SK-MEL-5 (cell line): Measurements from ENCODE around the gene SMAP2. TPM values are rescaled to one million over a fixed set of nuclear protein-coding genes. Genes with fewer than 3 reads are reported as not detected.

Experiments
- DNase-seq: peaks from one replicate; pipeline ENCODE4 v3.0.0-alpha.2; 2016; ENCODE audit warnings: low read depth, low spot score
- in situ Hi-C: cut with HindIII; loops from 2 replicates; pipeline ENCODE4 v1.10.0; 2016; ENCODE audit warnings: low sequenced_read_pairs, high pct_unique_total_duplicates, low pct_unique_long_range_greater_than_20kb
- total RNA-seq: library from RNA; depleted of rRNA; stranded (reverse); fragments of >200 nt; shearing (Covaris generic); gene quantifications from 2 replicates; pipeline ENCODE4 v1.2.3, GENCODE V29; 2014

SMAP2 gene
- total RNA-seq, 1 experiment from 2014 or later, result 20.5 TPM

DNA sequence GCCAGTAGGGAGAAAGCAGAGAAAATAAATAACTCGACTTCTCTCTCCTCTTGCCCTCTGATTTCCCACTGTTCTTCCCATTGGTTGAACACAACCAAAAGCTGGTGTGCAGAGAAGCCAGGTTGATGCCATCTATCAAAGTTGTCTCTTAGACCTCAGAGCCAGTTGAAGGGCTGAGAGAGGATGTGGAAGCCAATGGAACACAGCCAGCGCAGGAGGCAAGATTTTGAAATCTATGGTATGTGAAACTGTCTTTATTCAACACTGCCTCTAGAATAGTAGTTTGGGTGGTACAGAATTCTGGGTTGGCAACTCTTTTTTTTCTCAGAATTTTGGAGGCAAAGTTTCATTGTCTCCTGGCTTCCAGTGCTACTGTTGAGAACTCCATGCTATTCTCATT, 11.3 kb upstream of the SMAP2 start:
- in situ Hi-C loops, result no loop called here
- DNase-seq, result no peak

DNA sequence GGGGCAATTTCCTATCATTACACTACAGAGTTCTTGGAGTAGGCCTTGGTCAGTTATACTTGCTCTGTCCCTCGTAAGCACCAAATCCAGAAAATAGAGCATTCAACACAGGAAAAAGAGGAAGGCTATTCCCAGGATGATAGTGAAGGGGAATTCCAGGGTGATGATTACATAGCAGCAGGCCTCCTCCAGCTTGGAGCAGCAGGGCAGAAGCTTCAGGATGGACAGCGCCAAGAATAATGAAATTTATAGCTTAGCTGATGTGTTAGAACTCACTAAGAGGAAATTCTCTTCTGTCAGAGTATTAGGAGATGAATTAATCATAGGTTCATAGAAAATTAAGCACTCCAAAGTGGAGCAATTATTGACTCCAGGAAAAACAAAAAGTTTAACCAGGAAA, 10.8 kb upstream of the SMAP2 start:
- DNase-seq, result no peak
- in situ Hi-C loops, result no loop called here

DNA sequence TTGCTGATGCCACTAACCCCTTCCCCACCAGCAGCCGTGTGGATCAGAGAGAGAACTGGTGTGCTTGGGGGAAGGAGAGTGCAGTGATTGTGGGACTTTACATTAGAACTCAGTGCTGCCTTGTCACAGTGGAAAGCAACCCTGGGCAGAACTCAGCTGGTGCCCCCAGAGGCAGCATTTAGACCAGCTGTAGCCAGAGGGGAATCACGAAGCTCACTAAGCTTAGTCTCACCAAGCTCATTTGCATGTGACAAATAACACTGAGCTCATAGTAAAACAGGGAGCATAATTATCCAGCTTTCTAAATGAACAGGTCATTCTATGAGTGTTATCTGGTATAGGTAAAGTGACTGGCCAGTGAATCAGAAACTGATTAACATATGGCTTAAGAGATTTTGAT, 9.8 kb upstream of the SMAP2 start:
- in situ Hi-C loops, result no loop called here
- DNase-seq, result no peak

DNA sequence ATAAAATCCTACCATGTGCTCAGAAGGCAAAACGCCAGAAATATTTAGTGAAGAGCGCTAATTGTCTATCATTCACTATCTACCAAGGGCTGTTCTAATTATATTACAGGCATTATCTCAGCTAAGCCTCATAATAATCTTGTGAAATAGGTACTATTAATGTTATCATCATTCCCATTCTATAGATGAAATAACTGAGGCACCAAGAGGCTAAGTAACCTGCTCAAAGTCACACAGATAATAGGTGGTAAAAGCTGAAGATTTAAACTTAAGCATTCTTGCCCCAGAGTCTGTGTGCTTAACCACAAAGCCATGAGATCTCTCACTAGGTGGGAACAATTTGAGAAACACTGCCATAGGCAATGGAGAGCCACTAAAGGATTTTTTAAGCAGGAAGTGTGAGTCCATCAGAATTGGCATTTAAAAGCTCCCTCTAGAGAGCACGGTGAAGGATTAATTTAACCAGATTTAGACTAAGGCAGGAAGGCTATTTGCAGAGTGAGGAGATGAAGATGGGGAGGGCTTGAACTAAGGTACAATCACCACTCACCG, 1.7 kb upstream of the SMAP2 start:
- in situ Hi-C loops, result no loop called here

DNA sequence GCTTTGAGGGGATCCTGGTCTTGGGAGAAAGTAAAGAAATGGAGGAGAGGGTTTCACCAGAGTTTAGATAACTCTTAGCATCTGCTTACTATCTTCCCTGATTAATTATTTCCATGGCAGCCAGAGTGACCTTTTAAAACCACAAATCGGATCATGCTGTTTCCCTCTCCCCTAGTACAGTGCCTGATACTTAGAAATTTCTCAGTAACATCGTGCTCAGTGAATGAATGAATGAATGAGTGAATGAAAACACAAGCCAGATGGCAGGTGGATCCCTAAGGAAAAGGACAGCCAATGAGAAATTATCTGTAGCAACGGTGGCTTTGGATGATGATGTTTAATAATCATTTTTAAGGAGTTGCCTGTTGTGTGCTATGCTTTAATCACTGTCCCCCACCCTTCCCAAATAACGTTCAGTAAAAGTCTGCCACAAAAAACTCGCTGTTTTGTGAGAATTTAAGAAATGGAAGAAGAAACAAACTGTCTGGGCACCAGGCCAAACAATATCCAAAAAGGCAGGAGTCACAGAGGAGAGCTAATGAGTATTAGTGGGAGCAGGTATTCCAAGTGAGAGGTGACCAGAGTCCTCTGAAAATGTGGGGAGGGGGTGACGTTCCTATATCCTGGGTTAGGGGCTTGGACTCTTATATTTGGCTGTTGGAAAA, 737 bp upstream of the SMAP2 start:
- DNase-seq, result no peak
- in situ Hi-C loops, result no loop called here

More for the DNA sequence above, 1.7 kb upstream of the SMAP2 start:
- no peak for DNase-seq

DNA sequence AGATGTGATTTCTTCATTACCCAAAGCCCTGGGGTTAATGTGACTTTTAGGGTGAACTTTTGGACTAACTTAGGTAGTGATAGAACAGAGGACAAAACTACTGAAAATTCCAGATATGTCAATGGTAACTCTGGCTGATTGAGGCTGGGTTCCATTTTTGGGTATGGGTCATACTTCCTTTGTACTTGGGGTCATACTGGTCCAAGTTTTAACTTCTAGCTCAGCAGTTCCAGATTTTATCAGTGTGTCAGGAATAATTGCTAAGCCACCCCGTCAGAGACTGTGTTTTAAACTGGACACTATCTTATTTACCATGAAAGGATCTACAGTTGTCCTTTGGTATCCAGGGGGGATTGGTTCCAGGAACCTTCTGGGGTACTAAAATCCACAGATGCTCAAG, 4.0 kb downstream of the SMAP2 start:
- no peak for DNase-seq
- in situ Hi-C loops, result no loop called here

DNA sequence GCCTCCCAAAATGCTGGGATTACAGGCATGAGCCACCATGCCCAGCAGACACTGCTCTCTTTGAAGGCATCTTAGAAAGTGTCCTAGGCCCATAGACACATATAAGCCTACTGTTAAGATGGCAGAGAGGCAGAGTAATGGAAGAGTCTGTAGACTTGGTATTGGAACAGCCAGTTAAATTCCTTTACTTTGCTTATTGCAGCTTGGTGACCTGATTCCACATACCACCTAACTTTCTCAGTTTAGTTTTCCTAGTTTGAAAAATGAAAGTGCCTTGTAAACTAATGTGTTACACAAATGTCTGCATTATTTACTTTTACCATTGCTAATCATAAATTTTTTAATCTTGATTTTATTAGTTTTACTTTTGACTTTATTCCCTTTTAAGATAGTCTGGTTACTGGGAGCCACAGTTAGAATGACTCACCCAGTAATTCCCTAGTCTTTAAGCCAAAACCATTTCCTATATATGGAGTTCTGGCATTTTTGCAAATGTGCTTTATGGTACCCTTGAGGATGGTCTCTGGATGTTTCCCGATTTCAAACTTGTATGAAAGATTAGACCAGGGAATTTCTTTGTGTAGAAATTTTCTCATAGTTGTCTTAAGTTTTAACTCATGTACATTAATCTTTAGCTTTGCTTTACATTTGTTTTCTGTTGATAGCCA, 6.4 kb downstream of the SMAP2 start:
- DNase-seq, result peak; percentile 52
- in situ Hi-C loops, result no loop called here

DNA sequence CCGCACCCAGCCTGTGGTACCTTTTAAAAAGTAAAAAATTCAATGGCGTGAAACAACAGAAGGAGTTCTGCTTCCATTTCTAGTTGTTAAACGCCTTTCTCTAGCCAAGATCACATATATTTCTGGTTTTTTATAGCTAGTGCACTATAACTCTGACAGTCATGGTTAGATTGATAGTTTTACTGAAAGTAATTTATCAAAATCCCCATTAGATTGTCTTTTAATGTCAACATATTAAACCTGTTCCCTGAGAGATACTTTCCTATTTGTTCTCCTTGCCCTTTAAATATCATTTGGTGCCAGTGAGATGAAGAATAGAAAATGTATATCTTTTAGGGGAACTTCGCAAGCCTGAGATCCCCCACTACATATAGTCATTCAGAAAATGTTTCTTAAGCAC, 7.3 kb downstream of the SMAP2 start:
- DNase-seq, result no peak
- in situ Hi-C loops, result no loop called here

DNA sequence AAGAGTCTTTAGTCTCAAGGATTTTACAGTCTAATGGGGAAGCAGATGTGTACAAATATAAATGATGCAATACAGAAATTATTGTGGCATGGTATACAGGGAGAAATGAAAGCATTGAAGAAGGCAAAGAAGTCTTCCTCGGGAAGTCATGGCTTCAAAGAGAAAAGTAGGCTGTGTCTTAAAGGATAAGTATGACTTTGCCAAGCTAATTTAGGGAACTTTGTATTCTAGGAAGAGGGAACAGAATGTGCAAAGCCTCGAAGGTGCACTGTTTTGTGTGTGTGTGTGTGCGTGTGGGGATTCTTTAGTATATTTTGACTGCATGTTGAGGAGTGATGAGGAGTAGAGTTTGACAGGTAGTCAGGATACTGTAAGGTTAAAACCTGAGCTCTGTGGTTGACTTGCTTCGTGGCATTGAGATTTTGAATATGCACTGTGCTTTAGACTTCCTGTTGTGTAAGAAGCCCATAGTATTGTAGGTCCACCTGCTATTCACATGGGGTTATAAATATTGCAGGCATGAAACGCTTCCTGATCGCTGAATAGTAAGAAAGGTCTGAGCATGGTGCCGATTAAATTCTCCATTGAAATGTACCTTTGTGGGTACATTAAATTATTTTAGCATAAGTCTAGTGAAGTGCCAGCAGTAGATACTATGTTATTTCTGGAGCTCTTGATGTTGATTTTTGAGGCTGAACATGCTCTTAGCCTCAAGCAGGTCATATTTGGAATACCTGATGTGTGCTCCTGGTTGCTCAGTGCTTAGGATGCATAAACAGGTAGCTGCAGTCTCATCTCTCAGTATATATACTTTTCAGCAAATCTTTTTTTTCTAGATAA, 8.0 kb downstream of the SMAP2 start:
- in situ Hi-C loops, result no loop called here
- no peak for DNase-seq

DNA sequence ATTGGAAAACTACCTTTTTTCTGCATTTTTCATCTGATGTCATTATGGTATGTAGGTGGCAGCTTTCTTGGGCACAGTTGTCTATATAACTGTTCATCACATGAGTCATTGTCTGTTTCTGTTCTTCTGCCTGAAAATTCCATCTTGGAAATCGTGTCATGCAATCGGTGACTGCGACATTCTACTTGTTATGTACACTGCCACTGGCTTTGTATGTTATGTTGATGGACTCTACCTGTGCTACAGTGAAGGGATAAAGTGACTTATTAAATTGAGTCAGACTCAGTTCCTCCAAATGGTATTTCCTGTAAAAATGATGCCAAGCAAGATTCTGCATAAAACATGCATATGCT, 8.6 kb downstream of the SMAP2 start:
- in situ Hi-C loops, result no loop called here
- DNase-seq, result no peak

DNA sequence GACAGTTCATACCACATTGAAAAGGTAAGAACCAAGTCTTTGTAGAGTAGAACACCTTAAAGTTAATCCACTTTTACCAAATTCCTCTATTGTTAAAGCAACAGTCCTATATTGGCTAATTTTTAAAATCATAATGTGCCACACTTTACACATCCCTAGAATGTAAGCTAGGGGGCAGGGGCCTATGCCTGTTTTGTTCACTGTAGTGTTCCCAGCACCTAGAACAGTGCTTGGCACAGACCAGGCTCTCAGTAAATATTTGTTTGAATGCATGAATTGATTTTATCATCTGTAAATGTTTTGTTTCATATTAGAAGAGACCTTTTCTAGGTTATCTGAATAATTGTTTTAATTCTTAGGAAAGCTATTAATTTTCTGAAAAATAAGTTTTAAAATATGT, 9.1 kb downstream of the SMAP2 start:
- in situ Hi-C loops, result no loop called here
- no peak for DNase-seq

DNA sequence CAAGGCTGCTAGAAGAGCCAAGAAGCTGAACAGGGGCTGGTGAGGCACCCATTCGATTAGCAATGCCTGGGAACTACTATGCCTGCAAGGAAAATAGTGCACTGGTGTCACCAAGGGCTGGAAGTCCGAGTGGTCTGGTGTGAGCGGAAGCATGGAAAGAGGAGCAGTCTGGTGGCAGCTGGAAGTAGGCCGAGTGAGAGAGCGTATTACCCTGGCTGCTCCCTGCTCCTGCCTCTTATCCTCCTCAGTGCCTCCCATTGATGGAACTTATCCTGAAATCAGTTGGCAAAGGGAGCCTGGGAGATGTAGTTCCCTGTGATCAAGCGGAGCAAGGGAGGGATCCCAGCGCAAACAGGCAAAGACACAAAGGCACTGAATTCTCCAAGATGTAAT, 9.6 kb downstream of the SMAP2 start:
- in situ Hi-C loops, result no loop called here
- DNase-seq, result no peak

DNA sequence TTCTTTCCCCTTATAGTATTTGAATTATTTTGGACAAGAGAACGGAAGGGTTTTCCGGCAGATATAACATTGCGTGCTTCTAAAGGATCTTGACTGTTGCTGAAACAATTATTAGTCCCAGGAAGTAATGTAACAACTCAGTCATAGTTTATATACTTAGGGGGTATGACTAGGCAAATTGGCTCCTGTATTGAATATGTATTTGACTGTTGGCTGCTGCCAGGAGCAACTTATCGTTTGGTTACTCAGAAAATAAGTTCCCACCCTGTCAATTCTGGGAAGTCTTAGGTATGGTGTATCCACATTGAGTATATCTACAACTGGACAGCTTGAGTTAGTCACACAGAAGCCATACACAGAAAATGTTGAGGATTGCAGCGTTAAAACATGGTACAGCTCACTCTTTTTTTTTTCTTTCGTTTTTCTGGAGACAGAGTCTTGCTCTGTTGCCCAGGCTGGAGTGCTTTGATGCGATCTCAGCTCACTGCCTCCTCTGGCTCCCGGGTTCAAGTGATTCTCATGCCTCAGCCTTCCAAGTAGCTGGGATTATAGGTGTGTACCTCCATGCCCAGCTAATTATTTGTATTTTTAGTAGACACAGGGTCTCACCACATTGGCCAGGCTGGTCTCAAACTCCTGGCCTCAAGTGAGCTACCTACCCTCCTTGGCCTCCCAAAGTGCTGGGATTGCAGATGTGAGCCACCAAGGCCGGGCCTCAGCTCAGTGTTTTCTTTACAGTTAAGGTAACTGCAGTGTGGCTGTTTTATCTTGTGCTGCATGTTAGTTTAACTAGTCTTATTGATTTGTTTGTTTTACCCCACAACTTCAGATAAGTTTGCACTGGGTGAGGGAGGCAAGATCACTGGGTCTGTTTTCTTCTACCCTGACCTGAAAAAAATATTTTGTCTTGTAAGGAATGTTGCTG, 10.2 kb downstream of the SMAP2 start:
- DNase-seq, result no peak
- in situ Hi-C loops, result no loop called here

DNA sequence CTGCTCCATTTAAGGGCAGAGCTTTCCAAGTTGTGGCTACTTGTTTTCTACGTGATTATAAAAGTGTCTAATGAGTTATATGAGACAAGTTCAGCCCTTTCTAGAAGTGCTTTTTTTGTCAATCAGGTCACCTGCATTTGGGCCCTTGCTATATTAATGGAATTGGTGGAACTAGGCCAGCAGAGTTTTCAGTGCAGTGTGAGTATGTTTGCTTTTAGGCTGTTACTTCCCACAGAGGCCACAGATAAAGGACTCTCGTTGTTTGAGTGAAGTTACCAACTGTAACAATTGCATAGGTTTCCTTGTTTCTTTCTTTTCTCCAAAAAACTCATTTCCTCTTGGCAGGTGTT, 10.9 kb downstream of the SMAP2 start:
- DNase-seq, result no peak
- in situ Hi-C loops, result no loop called here

DNA sequence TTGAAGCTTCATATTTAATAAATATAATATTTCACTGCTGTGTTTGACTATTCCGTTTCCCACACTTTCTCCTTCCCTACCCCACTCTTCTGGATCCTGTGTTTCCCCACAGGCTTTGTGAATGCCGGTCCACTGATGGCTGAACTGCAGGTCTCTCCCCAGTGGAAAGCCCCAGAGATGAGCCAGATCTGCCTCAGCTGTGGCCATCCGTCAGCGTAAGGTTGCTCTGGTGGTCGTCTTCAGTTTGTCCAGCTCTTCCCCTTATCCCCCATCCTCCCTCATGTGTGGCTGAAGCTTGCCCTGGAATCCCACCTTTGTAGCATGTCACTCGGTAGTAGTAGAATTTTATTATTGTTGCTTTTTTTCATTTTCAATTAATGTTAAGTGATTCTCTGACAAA, 11.4 kb downstream of the SMAP2 start:
- in situ Hi-C loops, result no loop called here
- DNase-seq, result no peak

DNA sequence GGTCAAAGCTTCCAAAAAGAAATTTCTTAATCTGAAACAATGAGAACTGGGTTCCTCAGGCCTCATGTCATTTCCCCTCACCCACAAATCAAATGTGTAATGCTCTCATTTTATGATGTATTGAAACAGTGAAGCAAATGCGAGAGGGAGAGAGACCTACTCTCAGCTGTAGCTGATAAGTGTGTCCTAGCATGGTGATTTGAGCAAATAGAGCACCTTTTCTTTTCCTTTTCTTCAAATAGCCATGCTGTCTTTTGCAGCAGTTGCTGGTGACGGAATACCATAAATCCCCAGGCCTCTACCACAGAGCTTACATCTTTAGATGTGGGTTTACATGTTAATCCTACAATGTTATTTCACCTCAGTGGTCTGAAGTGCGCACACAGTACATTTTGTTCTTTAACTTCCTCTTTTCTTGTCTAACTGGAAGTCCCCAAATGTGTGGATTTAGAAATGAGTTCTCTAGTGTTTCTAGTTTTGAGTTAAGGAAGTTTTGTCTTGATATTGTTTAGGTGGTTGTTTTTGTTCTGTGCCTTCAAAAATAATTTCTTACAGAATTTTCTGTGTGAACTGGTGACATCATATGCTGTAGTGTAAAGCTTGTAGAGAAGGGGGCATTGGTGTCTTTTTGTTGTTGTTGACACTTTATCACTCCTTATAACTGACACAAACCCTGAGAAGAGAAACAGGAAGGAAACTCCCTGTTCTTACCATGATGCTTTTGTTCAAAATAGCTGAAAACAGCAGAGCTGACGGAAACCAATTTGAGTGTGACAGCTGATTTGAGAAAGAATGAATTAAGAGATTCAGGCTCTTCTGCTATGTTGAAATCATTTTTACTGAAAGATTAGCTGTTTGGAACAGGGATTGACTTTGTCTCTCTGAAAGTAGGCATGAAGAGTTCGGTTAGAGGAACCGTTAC, 12.2 kb downstream of the SMAP2 start:
- peak; percentile 38 for DNase-seq
- in situ Hi-C loops, result no loop called here

DNA sequence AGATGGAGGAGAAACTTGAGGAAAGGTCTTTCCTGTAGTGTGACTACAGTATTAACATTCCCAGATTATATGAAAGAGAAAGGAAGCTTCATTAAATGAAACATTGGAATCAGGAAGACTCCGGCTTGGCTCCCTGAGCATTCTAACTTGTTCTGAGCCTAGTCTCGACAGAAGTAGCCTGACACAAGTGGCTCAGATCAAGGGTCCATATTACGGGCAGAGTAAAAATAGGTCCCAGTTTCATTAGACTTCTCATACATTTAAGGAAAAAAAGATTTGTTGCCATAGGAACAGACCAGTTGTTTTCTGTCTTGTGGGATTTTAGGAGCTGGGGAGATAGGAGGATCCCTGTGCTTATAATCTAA, 12.8 kb downstream of the SMAP2 start:
- in situ Hi-C loops, result no loop called here
- no peak for DNase-seq
